Neural progenitor cell (in vitro differentiated cells): ENCODE results near the gene SLC25A42. TPM values are rescaled to one million over a fixed set of nuclear protein-coding genes. Genes with fewer than 3 reads are reported as not detected.
A peak's percentile ranks its signal among the peaks of the same experiment; 100 is the strongest.
"Not testable (repeated sequence)": the region's sequence is repeated elsewhere in the genome, so short reads cannot be mapped to it uniquely, and the experiment has no call there.

ENCODE experiments used
- DNase-seq: peaks from one replicate; pipeline ENCODE4 v3.0.0-alpha.2; 2016; ENCODE audit warnings: low spot score
- H2AFZ ChIP-seq: fragments of 200-600 bp; sonication (generic); replicated peaks from 2 replicates; pipeline ENCODE4 v1.6.1; 2016; ENCODE audit warnings: antibody characterized with exemption
- H3F3A ChIP-seq: fragments of 200-600 bp; sonication (generic); 2 replicates; pipeline ENCODE4 v1.6.1; 2016; ENCODE audit warnings: antibody characterized with exemption, low read depth
- H3K27ac ChIP-seq: fragments of 200-600 bp; sonication (generic); 2 replicates; pipeline ENCODE4 v1.5.1; 2016; ENCODE audit warnings: mild to moderate bottlenecking
- H3K27me3 ChIP-seq: fragments of 200-600 bp; sonication (generic); 2 replicates; pipeline ENCODE4 v1.6.1; 2016; ENCODE audit warnings: mild to moderate bottlenecking, moderate library complexity
- H3K36me3 ChIP-seq: fragments of 200-600 bp; sonication (generic); 2 replicates; pipeline ENCODE4 v1.5.1; 2016
- H3K4me1 ChIP-seq: fragments of 200-600 bp; sonication (generic); 2 replicates; pipeline ENCODE4 v1.6.1; 2016; ENCODE audit warnings: mixed run types
- H3K4me2 ChIP-seq: fragments of 200-600 bp; sonication (generic); 2 replicates; pipeline ENCODE4 v1.6.1; 2016
- H3K4me3 ChIP-seq: fragments of 200-600 bp; sonication (generic); 2 replicates; pipeline ENCODE4 v1.5.1; 2016
- H3K79me2 ChIP-seq: fragments of 200-600 bp; sonication (generic); 2 replicates; pipeline ENCODE4 v1.6.1; 2016; ENCODE audit warnings: low read depth
- H3K9ac ChIP-seq: fragments of 200-600 bp; sonication (generic); 2 replicates; pipeline ENCODE4 v1.6.1; 2016
- H3K9me3 ChIP-seq: fragments of 200-600 bp; sonication (generic); 2 replicates; pipeline ENCODE4 v1.5.1; 2016; ENCODE audit warnings: low read depth
- H4K20me1 ChIP-seq: fragments of 200-600 bp; sonication (generic); 2 replicates; pipeline ENCODE4 v1.6.1; 2016; ENCODE audit warnings: low read depth
- H3K27ac Mint-ChIP-seq: 3 replicates; pipeline ENCODE4 v1.8.0; 2021; ENCODE audit warnings: mixed read lengths
- H3K27me3 Mint-ChIP-seq: 2 replicates; pipeline ENCODE4 v1.8.0; 2022; ENCODE audit warnings: low read depth, mild to moderate bottlenecking, inconsistent platforms, moderate library complexity, mixed read lengths; ENCODE audit not compliant: insufficient read depth
- H3K36me3 Mint-ChIP-seq: 3 replicates; pipeline ENCODE4 v1.8.0; 2021; ENCODE audit warnings: mixed read lengths
- H3K4me1 Mint-ChIP-seq: 3 replicates; pipeline ENCODE4 v1.8.0; 2021; ENCODE audit warnings: mixed read lengths
- H3K4me3 Mint-ChIP-seq: 3 replicates; pipeline ENCODE4 v1.8.0; 2021; ENCODE audit warnings: mild to moderate bottlenecking, moderate library complexity, mixed read lengths
- H3K9me3 Mint-ChIP-seq: 3 replicates; pipeline ENCODE4 v1.8.0; 2020; ENCODE audit warnings: mixed read lengths
- CTCF ChIP-seq: fragments of 200-600 bp; sonication (generic); IDR thresholded peaks from 2 replicates; pipeline ENCODE4 v1.5.1; 2017; ENCODE audit warnings: antibody characterized with exemption, mild to moderate bottlenecking
- EZH2 ChIP-seq: fragments of 200-600 bp; sonication (generic); IDR thresholded peaks from 2 replicates; pipeline ENCODE4 v1.6.1; 2017; ENCODE audit warnings: antibody characterized with exemption, mild to moderate bottlenecking, moderate library complexity
- EZH2phosphoT487 ChIP-seq: fragments of 200-600 bp; sonication (generic); IDR thresholded peaks from 2 replicates; pipeline ENCODE4 v1.6.1; 2017; ENCODE audit warnings: antibody characterized with exemption
- total RNA-seq: library from RNA; depleted of rRNA; stranded (reverse); fragments of >200 nt; gene quantifications from 2 replicates; pipeline ENCODE4 v1.2.3, GENCODE V29; 2015; ENCODE audit warnings: low replicate concordance

The SLC25A42 gene
- total RNA-seq, 1 donor from 2014 or later = 4.0 TPM

GRCh38 chr19:19133985-19134384 is 70.2 kb downstream of the SLC25A42 start:
- peaks cover 9% of the 10 kb centered on the region for H3K27me3 Mint-ChIP-seq
- no peak overlapping the region for H3K4me2 ChIP-seq
- H3K4me1 ChIP-seq = peaks cover 6% of the 10 kb centered on the region
- H3K4me3 Mint-ChIP-seq = no peak overlapping the region
- H3F3A ChIP-seq = peaks cover 4% of the 10 kb centered on the region
- no peak overlapping the region for H3K27ac ChIP-seq
- DNase-seq = no peak
- no peaks in the 10 kb centered on the region for H3K9me3 ChIP-seq
- H3K4me1 Mint-ChIP-seq = peaks cover 15% of the 10 kb centered on the region
- H3K4me3 ChIP-seq = no peak overlapping the region
- peaks cover 4% of the 10 kb centered on the region for H4K20me1 ChIP-seq
- peaks cover 3% of the 10 kb centered on the region for H3K9me3 Mint-ChIP-seq
- no peak overlapping the region for H3K27ac Mint-ChIP-seq
- H2AFZ ChIP-seq = no peak overlapping the region
- H3K9ac ChIP-seq = no peak overlapping the region
- no peaks in the 10 kb centered on the region for H3K36me3 ChIP-seq
- H3K79me2 ChIP-seq = peaks cover 6% of the 10 kb centered on the region
- peaks cover 8% of the 10 kb centered on the region for H3K27me3 ChIP-seq
- TF ChIP-seq EZH2phosphoT487 = no peak
- TF ChIP-seq CTCF = no peak
- no peak for TF ChIP-seq EZH2
- H3K36me3 Mint-ChIP-seq = peaks cover 15% of the 10 kb centered on the region

- no peaks in the 10 kb centered on the region for H3K36me3 ChIP-seq
- peak overlapping the region; percentile 51 for H3K4me2 ChIP-seq
- H3K79me2 ChIP-seq = peaks cover 6% of the 10 kb centered on the region
- DNase-seq = peak; percentile 55
- Mint-ChIP-seq H3K36me3 (peaks cover 11% of the 10 kb centered on the region), H3K4me3 (no peak overlapping the region), H3K27ac (no peak overlapping the region), H3K9me3 (peaks cover 3% of the 10 kb centered on the region), H3K27me3 (peaks cover 9% of the 10 kb centered on the region), H3K4me1 (peaks cover 15% of the 10 kb centered on the region)
- TF ChIP-seq CTCF = no peak
- no peak for TF ChIP-seq EZH2phosphoT487
- no peak for TF ChIP-seq EZH2
- H3F3A ChIP-seq = peaks cover 6% of the 10 kb centered on the region
- peaks cover 8% of the 10 kb centered on the region for H3K27me3 ChIP-seq
- H2AFZ ChIP-seq = no peak overlapping the region
- H3K27ac ChIP-seq = no peak overlapping the region
- no peak overlapping the region for H3K4me3 ChIP-seq
- H4K20me1 ChIP-seq = peaks cover 4% of the 10 kb centered on the region
- no peak overlapping the region for H3K9ac ChIP-seq
- peaks cover 6% of the 10 kb centered on the region for H3K4me1 ChIP-seq
- H3K9me3 ChIP-seq = no peaks in the 10 kb centered on the region
Measured at GRCh38 chr19:19134687-19135158, 70.9 kb downstream of the SLC25A42 start.

- DNase-seq, H3K9ac ChIP-seq, H3K27me3 Mint-ChIP-seq, H3K4me2 ChIP-seq, H3K9me3 ChIP-seq, H3K4me1 ChIP-seq, H3K4me3 ChIP-seq, H3K9me3 Mint-ChIP-seq, H3K36me3 ChIP-seq, H3K79me2 ChIP-seq, H3K4me3 Mint-ChIP-seq, H3F3A ChIP-seq, H2AFZ ChIP-seq, H3K27ac Mint-ChIP-seq, H3K36me3 Mint-ChIP-seq, H3K27ac ChIP-seq, H4K20me1 ChIP-seq: not testable (repeated sequence)
- peaks cover 15% of the 10 kb centered on the region for H3K27me3 ChIP-seq
- peaks cover 15% of the 10 kb centered on the region for H3K4me1 Mint-ChIP-seq
Measured at GRCh38 chr19:19135713-19136112, 71.9 kb downstream of the SLC25A42 start.

GRCh38 chr19:19137556-19138108 is 73.8 kb downstream of the SLC25A42 start:
- Histone ChIP-seq H3K79me2 (peaks cover 6% of the 10 kb centered on the region), H2AFZ (peak overlapping the region; percentile 83), H3K9ac (peak overlapping the region; percentile 39), H3K27ac (no peak overlapping the region), H3K4me1 (peaks cover 6% of the 10 kb centered on the region), H3K4me2 (peak overlapping the region; percentile 94), H3K36me3 (no peaks in the 10 kb centered on the region), H3F3A (peaks cover 6% of the 10 kb centered on the region), H3K4me3 (peak overlapping the region; percentile 62), H3K9me3 (no peaks in the 10 kb centered on the region), H3K27me3 (peaks cover 26% of the 10 kb centered on the region), H4K20me1 (peaks cover 4% of the 10 kb centered on the region)
- DNase-seq = peak; percentile 20
- Mint-ChIP-seq H3K9me3 (no peaks in the 10 kb centered on the region), H3K27ac (no peak overlapping the region), H3K27me3 (peaks cover 6% of the 10 kb centered on the region), H3K36me3 (peaks cover 3% of the 10 kb centered on the region), H3K4me1 (peaks cover 15% of the 10 kb centered on the region), H3K4me3 (peak overlapping the region; percentile 99)
- TF ChIP-seq EZH2phosphoT487 (no peak), EZH2 (no peak), CTCF (no peak)
